Large intestine (tissue), 3 donors: ENCODE data around the gene PPARA. TPM values are rescaled to one million over a fixed set of nuclear protein-coding genes. Genes with fewer than 3 reads are reported as not detected.
"Not testable (repeated sequence)": the region's sequence is repeated elsewhere in the genome, so short reads cannot be mapped to it uniquely, and the experiment has no call there.

Source experiments
- DNase-seq, 2 donors: peaks; one replicate each; pipeline versions ENCODE4 v3.0.0 to v3.0.0-alpha.2; 2013
- H3K27ac ChIP-seq: one replicate; pipeline ENCODE4 v1.5.1; 2013; ENCODE audit warnings: low read length
- H3K27me3 ChIP-seq: 2 replicates; pipeline ENCODE4 v1.6.1; 2013; ENCODE audit warnings: low read length; ENCODE audit not compliant: control insufficient read depth, insufficient read depth
- H3K36me3 ChIP-seq: 2 replicates; pipeline ENCODE4 v1.6.1; 2013; ENCODE audit warnings: low read length; ENCODE audit not compliant: control insufficient read depth, insufficient read depth
- H3K4me1 ChIP-seq: one replicate; pipeline ENCODE4 v1.6.1; 2013; ENCODE audit warnings: low read length; ENCODE audit not compliant: control insufficient read depth, insufficient read depth
- H3K4me3 ChIP-seq: one replicate; pipeline ENCODE4 v1.5.1; 2013; ENCODE audit warnings: low read length
- H3K9me3 ChIP-seq: one replicate; pipeline ENCODE4 v1.6.1; 2013; ENCODE audit warnings: mild to moderate bottlenecking, low read depth, low read length, moderate library complexity; ENCODE audit not compliant: control insufficient read depth
- WGBS: methylation state at CpG from one replicate; pipeline ENCODE4 v1.1.5; 2013; ENCODE audit warnings: low lambda C conversion rate; ENCODE audit not compliant: insufficient coverage; 5-methylcytosine and 5-hydroxymethylcytosine counted together
- polyA plus RNA-seq: library from polyadenylated mRNA; unstranded; fragments of 120-200 nt; gene quantifications from one replicate; pipeline ENCODE4 v1.2.1, GENCODE V29; 2013

Gene PPARA
- polyA plus RNA-seq, 1 donor: 46.6 TPM

GRCh38 chr22:46193898-46194310 is 43.6 kb downstream of the PPARA start:
- Histone ChIP-seq H3K27me3 (no peaks in the 10 kb centered on the region), H3K36me3 (peaks cover 11% of the 10 kb centered on the region), H3K27ac (peak overlapping the region; percentile 87), H3K9me3 (no peaks in the 10 kb centered on the region), H3K4me3 (no peak overlapping the region), H3K4me1 (peaks cover 49% of the 10 kb centered on the region)
- DNase-seq: peak; percentile 83 to 92
- WGBS: no CpG with 5 or more reads among the region's 8 CpGs

DNA sequence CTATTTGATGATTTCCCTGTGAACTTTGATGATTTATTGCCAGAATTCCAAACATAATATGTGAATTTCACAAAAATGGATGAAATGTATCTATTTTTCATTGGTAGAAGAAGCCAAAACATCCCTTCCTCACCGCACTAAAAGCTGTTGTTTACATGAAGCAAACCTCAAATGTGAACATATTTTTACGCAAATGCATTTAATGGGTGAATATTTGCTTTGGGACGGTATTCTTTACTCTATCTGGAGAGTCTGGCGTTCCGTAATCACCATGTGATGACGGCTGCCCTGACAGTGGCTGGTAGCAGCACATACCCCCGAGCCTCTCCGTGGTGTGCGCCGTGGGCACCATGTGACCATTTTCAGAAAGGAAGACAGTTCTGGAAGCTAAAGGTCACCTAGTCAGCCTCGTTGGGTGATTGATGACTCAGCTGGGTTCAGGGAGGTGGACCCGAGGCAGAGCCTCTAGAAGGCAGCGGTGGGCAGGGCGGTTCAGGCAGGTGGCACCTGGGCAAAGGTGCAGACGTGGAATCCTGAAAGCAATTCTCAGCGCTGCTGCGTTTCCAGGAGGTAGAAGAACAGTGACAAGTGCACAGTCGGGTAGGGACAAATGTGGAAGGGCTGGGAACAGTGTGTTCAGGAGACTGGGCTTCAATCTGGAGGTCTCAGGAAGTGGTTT is 45.3 kb downstream of the PPARA start:
- peaks cover 39% of the 10 kb centered on the region for H3K4me1 ChIP-seq

DNA sequence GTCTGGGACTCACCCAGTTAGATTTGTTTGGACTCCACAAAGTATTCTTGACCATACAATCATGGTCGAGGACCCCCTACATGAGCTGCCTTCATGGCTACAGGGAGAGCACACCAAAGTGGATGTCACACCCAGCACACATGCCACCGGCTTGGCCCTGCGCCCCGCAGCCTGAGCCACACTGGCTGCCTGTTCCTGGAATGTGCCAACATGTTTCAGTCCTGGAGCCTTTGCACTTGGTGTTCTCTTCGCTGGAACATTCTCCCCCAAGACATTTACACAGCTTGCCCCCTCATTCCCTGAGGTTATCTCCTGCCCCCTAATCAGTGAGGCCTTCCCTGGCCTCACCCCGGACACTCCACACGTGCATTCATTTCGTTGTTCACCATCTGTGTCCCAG is 46.0 kb downstream of the PPARA start:
- H3K27me3 ChIP-seq: no peaks in the 10 kb centered on the region
- H3K4me1 ChIP-seq: peaks cover 42% of the 10 kb centered on the region
- no peak overlapping the region for H3K4me3 ChIP-seq
- peak in 1 of 2 donors; percentile 56 for DNase-seq
- H3K27ac ChIP-seq: peak overlapping the region; percentile 87
- peaks cover 25% of the 10 kb centered on the region for H3K36me3 ChIP-seq
- no peaks in the 10 kb centered on the region for H3K9me3 ChIP-seq
- no CpG with 5 or more reads among the region's 8 CpGs for WGBS

More for the DNA sequence above, 45.3 kb downstream of the PPARA start:
- Histone ChIP-seq H3K27me3 (no peaks in the 10 kb centered on the region), H3K36me3 (peaks cover 25% of the 10 kb centered on the region), H3K9me3 (no peaks in the 10 kb centered on the region), H3K4me3 (no peak overlapping the region), H3K27ac (peak overlapping the region; percentile 87)
- DNase-seq: peak; percentile 92 to 94
- WGBS: no CpG with 5 or more reads among the region's 18 CpGs

- DNase-seq: no peak
- H3K9me3 ChIP-seq: no peaks in the 10 kb centered on the region
- H3K36me3 ChIP-seq: peaks cover 23% of the 10 kb centered on the region
- H3K27ac ChIP-seq: no peak overlapping the region
- WGBS: no CpG with 5 or more reads among the region's 18 CpGs
- H3K4me3 ChIP-seq: no peak overlapping the region
- H3K4me1 ChIP-seq: peaks cover 55% of the 10 kb centered on the region
- H3K27me3 ChIP-seq: no peaks in the 10 kb centered on the region
Measured at GRCh38 chr22:46198274-46198673, 47.9 kb downstream of the PPARA start.

- Histone ChIP-seq H3K36me3 (peaks cover 23% of the 10 kb centered on the region), H3K4me1 (peaks cover 57% of the 10 kb centered on the region)
- H3K4me3 ChIP-seq, H3K9me3 ChIP-seq, H3K27me3 ChIP-seq, H3K27ac ChIP-seq, DNase-seq: not testable (repeated sequence)
- 80% methylated on average over 1 of the region's 18 CpGs for WGBS
Measured at GRCh38 chr22:46198806-46199205, 48.5 kb downstream of the PPARA start.

DNA sequence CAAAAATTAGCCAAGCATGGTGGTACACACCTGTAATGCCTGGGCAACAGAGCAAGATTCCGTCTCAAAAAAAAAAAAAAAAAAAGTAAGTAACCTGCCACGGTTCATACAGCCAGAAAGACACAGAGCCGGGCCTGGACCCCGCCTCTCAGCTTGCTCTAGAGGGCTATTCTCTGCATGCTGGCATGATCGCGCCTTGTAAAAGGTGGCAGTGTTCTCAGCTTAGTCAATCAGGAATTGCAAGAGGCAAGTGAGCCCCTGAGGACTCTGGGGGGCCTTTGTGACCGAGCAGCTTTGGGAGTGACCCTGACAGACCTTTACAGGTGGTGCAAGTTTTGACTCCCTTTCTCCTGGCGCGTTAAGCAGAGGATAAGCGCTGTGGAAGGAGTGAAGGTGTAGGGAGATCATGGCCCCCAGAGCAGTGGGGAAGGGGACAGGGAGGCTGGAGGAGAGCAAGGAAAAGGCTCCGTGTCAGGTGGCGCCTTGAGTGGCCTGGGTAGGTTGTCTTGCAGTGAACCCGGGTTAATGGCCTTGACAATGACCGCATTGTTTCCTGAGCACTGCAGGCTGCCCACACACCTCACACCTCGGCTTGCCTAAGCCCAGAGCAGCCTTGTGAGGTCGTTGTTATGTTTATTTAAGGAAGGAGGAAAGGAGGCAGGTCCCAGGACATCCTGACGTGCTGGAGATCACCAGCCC is 50.9 kb downstream of the PPARA start:
- DNase-seq: peak; percentile 56 to 83

DNA sequence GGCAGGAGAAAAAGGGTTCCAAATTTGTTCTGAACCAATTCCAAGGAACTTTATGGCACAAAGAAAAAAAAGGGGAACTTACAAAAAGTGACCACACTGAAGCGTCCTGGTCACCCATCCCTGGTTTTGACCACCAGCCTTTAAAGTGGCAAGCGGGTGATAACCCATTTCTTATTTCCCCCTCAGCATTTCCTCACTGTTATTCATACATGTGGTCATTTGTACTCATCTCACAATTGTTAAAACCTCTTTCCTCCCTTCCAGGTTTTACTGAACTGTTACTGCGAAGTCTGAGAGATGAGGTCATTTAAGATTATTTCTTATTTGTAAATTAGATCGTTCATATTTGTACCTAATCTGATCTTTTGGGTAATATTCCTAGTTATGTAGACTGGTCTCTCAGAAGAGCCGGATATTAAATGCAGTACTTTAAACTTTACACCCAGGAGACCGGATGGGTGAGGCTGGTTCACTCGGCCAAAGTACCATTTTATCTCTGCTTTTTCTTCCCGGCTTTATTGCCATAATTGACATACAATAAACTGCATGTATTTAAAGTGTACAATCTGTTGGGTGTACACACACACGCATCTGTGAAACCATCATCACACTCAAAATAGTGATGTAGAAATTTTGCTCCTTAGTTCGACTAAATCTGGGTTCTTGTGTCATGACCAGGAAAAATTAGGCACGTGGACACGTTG is 52.7 kb downstream of the PPARA start:
- peaks cover 34% of the 10 kb centered on the region for H3K36me3 ChIP-seq
- 64% methylated on average over 3 of the region's 12 CpGs for WGBS
- H3K27me3 ChIP-seq: no peaks in the 10 kb centered on the region
- H3K9me3 ChIP-seq: no peaks in the 10 kb centered on the region
- peak overlapping the region; percentile 95 for H3K27ac ChIP-seq
- no peak overlapping the region for H3K4me3 ChIP-seq
- DNase-seq: peak; percentile 86 to 97
- H3K4me1 ChIP-seq: peaks cover 39% of the 10 kb centered on the region

More for the DNA sequence above, 50.9 kb downstream of the PPARA start:
- H3K4me1 ChIP-seq: peaks cover 46% of the 10 kb centered on the region
- no peaks in the 10 kb centered on the region for H3K9me3 ChIP-seq
- H3K36me3 ChIP-seq: peaks cover 32% of the 10 kb centered on the region
- H3K27ac ChIP-seq: peak overlapping the region; percentile 95
- no CpG with 5 or more reads among the region's 17 CpGs for WGBS
- no peak overlapping the region for H3K4me3 ChIP-seq
- H3K27me3 ChIP-seq: no peaks in the 10 kb centered on the region

DNA sequence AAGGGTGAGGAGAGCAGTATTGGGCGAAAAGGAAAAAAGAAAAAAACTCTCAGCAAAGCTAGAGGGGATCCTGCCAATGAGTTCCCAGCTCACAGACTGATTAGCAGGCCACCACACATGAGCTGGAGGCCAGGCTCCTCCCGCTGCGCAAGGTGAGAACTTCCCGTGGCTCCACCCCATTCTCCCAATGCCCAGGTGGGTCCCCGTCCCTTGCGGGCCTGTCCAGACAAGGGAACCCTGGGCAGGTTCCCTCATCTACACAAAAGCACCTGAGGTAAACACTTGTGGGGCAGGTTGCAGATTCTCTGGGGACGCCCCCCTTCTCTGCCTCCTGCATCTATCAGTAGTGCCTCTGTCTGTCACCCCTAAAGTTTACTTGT is 53.3 kb downstream of the PPARA start:
- Histone ChIP-seq H3K9me3 (peaks cover 5% of the 10 kb centered on the region), H3K27me3 (no peaks in the 10 kb centered on the region), H3K4me3 (no peak overlapping the region), H3K36me3 (peaks cover 34% of the 10 kb centered on the region), H3K27ac (peak overlapping the region; percentile 95), H3K4me1 (peaks cover 39% of the 10 kb centered on the region)
- peak in 1 of 2 donors; percentile 55 for DNase-seq
- no CpG with 5 or more reads among the region's 7 CpGs for WGBS

GRCh38 chr22:46209262-46209661 is 58.9 kb downstream of the PPARA start:
- WGBS: 100% methylated on average over 1 of the region's 1 CpG
- Histone ChIP-seq H3K4me3 (no peak overlapping the region), H3K36me3 (peaks cover 54% of the 10 kb centered on the region)

DNA sequence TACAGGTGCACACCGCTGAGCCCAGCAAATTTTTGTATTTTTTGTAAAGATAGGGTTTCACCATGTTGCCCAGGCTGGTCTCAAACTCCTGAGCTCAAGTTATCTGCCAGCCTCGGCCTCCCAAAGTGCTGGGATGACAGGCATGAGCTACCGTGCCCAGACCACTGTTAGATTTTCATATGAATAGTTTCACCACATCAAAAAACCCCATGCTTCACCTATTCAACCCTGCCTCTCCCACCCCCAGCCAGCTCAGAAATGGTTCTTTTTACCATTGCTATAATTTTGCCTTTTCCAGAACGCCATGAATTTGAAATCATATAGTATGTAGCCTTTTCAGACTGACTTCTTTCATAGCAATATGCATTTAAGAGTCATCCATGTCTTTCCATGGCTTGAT is 61.9 kb downstream of the PPARA start:
- Histone ChIP-seq H3K36me3 (peaks cover 70% of the 10 kb centered on the region), H3K9me3 (peaks cover 37% of the 10 kb centered on the region), H3K27ac (no peak overlapping the region), H3K4me3 (no peak overlapping the region), H3K4me1 (no peaks in the 10 kb centered on the region), H3K27me3 (no peaks in the 10 kb centered on the region)
- no peak for DNase-seq
- WGBS: 100% methylated on average over 1 of the region's 4 CpGs

More at GRCh38 chr22:46209262-46209661, 58.9 kb downstream of the PPARA start:
- Histone ChIP-seq H3K27me3 (no peaks in the 10 kb centered on the region), H3K9me3 (peaks cover 34% of the 10 kb centered on the region), H3K27ac (no peak overlapping the region), H3K4me1 (peaks cover 5% of the 10 kb centered on the region)
- DNase-seq: no peak
